HEK293 (cell line): ENCODE data around the gene ABHD14A.

Experiments
- CTCF ChIA-PET: fragments of 350-600 bp; formaldehyde crosslinking; extraction: SDS; loops from one replicate; lab custom pipeline; 2021; ENCODE audit warnings: antibody characterized with exemption; lab: Yijun Ruan, JAX
- POLR2A ChIA-PET: fragments of 300-600 bp; formaldehyde crosslinking; extraction: SDS; loops from one replicate; lab custom pipeline; 2020; ENCODE audit warnings: antibody characterized with exemption, inconsistent platforms; lab: Yijun Ruan, JAX
- H3K27ac ChIP-seq: fragments of 200-500 bp; sonication (Bioruptor generic); 2 replicates; pipeline ENCODE4 v1.5.1; 2014; ENCODE audit warnings: low read depth, low read length, control low read depth, inconsistent platforms; ENCODE audit errors: extremely low read depth
- H3K36me3 ChIP-seq, 2 experiments: fragments of 200-500 bp in 1 of 2; sonication (Bioruptor generic) in 1 of 2; 1 replicate in 1 of 2; 2 replicates in 1 of 2; pipeline ENCODE4 v1.5.1; 2014 to 2017; ENCODE audit warnings: inconsistent platforms in 2 of 2, low read length in 2 of 2; ENCODE audit not compliant: control insufficient read depth in 2 of 2, insufficient read depth in 1 of 2
- H3K4me1 ChIP-seq: fragments of 200-500 bp; sonication (Bioruptor generic); 2 replicates; pipeline ENCODE4 v1.5.1; 2014; ENCODE audit warnings: mild to moderate bottlenecking, low read length, inconsistent platforms; ENCODE audit not compliant: control insufficient read depth, insufficient read depth
- H3K4me3 ChIP-seq: 2 replicates; pipeline ENCODE4 v1.5.1; 2011; ENCODE audit warnings: low read depth, mild to moderate bottlenecking, control low read depth, low read length, moderate library complexity
- H3K9me3 ChIP-seq: fragments of 200-500 bp; sonication (Bioruptor generic); 2 replicates; pipeline ENCODE4 v1.5.1; 2014; ENCODE audit warnings: low read depth, low read length, inconsistent platforms; ENCODE audit not compliant: control insufficient read depth, insufficient read depth
- HOXD13 ChIP-seq: sonication (generic); formaldehyde crosslinking; IDR thresholded peaks from 2 replicates; pipeline ENCODE4 v1.8.0; 2022; ENCODE audit warnings: missing genetic modification reagents, borderline replicate concordance
- KLF10 ChIP-seq: fragments of 450-650 bp; IDR thresholded peaks from 2 replicates; pipeline ENCODE4 v1.5.1; 2018; ENCODE audit warnings: missing biosample characterization, mild to moderate bottlenecking, missing genetic modification characterization
- KLF9 ChIP-seq: fragments of 450-650 bp; formaldehyde crosslinking; IDR thresholded peaks from 2 replicates; pipeline ENCODE4 v1.5.1; 2016; ENCODE audit warnings: missing biosample characterization, missing genetic modification characterization, low read depth
- RBAK ChIP-seq: fragments of 450-650 bp; formaldehyde crosslinking; IDR thresholded peaks from 2 replicates; pipeline ENCODE4 v1.5.1; 2016; ENCODE audit warnings: missing biosample characterization, missing genetic modification characterization
- SCRT2 ChIP-seq: fragments of 450-650 bp; formaldehyde crosslinking; IDR thresholded peaks from 2 replicates; pipeline ENCODE4 v1.5.1; 2016; ENCODE audit warnings: missing biosample characterization, missing genetic modification characterization
- ZEB2 ChIP-seq: fragments of 450-650 bp; formaldehyde crosslinking; IDR thresholded peaks from 2 replicates; pipeline ENCODE4 v1.5.1; 2016; ENCODE audit warnings: missing biosample characterization, missing genetic modification characterization
- ZNF121 ChIP-seq: fragments of 450-650 bp; formaldehyde crosslinking; IDR thresholded peaks from 2 replicates; pipeline ENCODE4 v1.5.1; 2016; ENCODE audit warnings: missing biosample characterization, missing genetic modification characterization
- ZNF169 ChIP-seq: fragments of 450-650 bp; formaldehyde crosslinking; IDR thresholded peaks from 2 replicates; pipeline ENCODE4 v1.5.1; 2016; ENCODE audit warnings: missing biosample characterization, missing genetic modification characterization
- ZNF2 ChIP-seq: fragments of 450-650 bp; formaldehyde crosslinking; IDR thresholded peaks from 2 replicates; pipeline ENCODE4 v1.5.1; 2016; ENCODE audit warnings: missing biosample characterization, missing genetic modification characterization
- ZNF214 ChIP-seq: fragments of 450-650 bp; formaldehyde crosslinking; IDR thresholded peaks from 2 replicates; pipeline ENCODE4 v1.5.1; 2017; ENCODE audit warnings: missing biosample characterization, mild to moderate bottlenecking, missing genetic modification characterization, borderline replicate concordance
- ZNF302 ChIP-seq: fragments of 450-650 bp; formaldehyde crosslinking; IDR thresholded peaks from 2 replicates; pipeline ENCODE4 v1.5.1; 2016; ENCODE audit warnings: missing biosample characterization, missing genetic modification characterization, low read depth
- ZNF341 ChIP-seq: fragments of 450-650 bp; formaldehyde crosslinking; IDR thresholded peaks from 2 replicates; pipeline ENCODE4; 2016; ENCODE audit warnings: low read depth, missing biosample characterization, missing genetic modification characterization
- ZNF768 ChIP-seq: fragments of 450-650 bp; formaldehyde crosslinking; IDR thresholded peaks from 2 replicates; pipeline ENCODE4 v1.5.1; 2018; ENCODE audit warnings: missing biosample characterization, mild to moderate bottlenecking, missing genetic modification characterization
- ZNF785 ChIP-seq: fragments of 450-650 bp; formaldehyde crosslinking; IDR thresholded peaks from 2 replicates; pipeline ENCODE4 v1.5.1; 2016; ENCODE audit warnings: missing biosample characterization, missing genetic modification characterization
- ZNF792 ChIP-seq: fragments of 450-650 bp; formaldehyde crosslinking; IDR thresholded peaks from 2 replicates; pipeline ENCODE4 v1.5.1; 2016; ENCODE audit warnings: missing biosample characterization, missing genetic modification characterization
- ZSCAN16 ChIP-seq: fragments of 450-650 bp; formaldehyde crosslinking; IDR thresholded peaks from 2 replicates; pipeline ENCODE4 v1.5.1; 2016; ENCODE audit warnings: missing biosample characterization, missing genetic modification characterization
- TF ChIP-seq, protein P1 (sequence below): fragments of 450-650 bp; formaldehyde crosslinking; IDR thresholded peaks from 2 replicates; pipeline ENCODE4; 2016; ENCODE audit warnings: missing biosample characterization, missing genetic modification characterization
- TF ChIP-seq, protein P2 (sequence below): fragments of 450-650 bp; formaldehyde crosslinking; IDR thresholded peaks from 2 replicates; pipeline ENCODE4 v1.5.1; 2016; ENCODE audit warnings: missing biosample characterization, missing genetic modification characterization
- TF ChIP-seq, protein P3 (sequence below): fragments of 450-650 bp; formaldehyde crosslinking; IDR thresholded peaks from 2 replicates; pipeline ENCODE4 v1.5.1; 2017; ENCODE audit warnings: missing biosample characterization, mild to moderate bottlenecking, missing genetic modification characterization, moderate library complexity
- TF ChIP-seq, protein P4 (sequence below): fragments of 450-650 bp; formaldehyde crosslinking; IDR thresholded peaks from 2 replicates; pipeline ENCODE4 v1.5.1; 2017; ENCODE audit warnings: missing biosample characterization, missing genetic modification characterization

ABHD14A gene

GRCh38 chr3:51933471-51934138 lies 41.3 kb upstream of the ABHD14A start (continued):
- no peak for TF ChIP-seq ZNF169 (tag by site-specific recombination)
- no peak for TF ChIP-seq ZNF302 (tag by site-specific recombination)
- TF ChIP-seq ZNF214 (tag by site-specific recombination) = no peak
- no peak for TF ChIP-seq HOXD13 (CRISPR knock-in tag)
- no peak for TF ChIP-seq ZNF785
- TF ChIP-seq ZNF2 (tag by site-specific recombination) = no peak
- TF ChIP-seq KLF10 (tag by site-specific recombination) = no peak
- no peak for TF ChIP-seq ZEB2 (tag by site-specific recombination)

DNA sequence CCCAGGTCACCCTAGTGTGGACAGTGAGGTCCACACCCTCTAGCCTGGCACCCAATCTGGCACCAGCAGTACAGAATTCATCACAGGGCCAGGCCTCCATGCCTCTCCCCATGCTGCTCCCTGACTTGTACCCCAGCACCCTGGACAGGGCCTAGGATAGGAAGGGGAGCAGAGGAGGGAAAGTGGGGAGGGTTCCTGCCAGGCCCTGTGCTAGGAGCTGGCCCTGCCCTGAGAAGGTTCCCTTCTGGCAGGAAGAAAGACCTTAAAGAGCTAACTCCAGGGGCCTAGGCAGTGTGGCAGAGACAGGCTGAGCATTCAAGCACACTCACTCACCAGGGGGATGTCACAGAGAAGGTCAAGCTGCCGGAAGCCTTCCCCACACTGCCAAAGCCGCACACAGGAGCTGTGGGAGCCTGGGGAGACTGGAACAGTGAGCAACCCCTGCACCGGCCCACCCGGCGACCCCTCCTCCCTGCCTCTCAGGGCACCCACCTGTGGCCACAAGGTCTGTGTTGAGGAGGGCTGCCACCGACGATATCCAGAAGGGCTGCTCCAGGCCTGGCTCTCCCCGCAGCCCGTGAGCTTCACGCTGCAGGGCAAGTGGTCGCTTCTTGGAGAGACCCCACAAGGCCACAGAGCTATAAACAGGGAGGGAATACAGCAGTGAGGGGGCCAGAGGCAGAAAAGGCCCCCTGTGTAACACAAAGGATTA lies 40.6 kb upstream of the ABHD14A start:
- CTCF ChIA-PET = interaction anchor here (0.6 kb wide), 1 partner anchor 8 kb away, joined by 3 read pairs; no protein-coding TSS in a partner anchor
- TF ChIP-seq, protein P1, sequence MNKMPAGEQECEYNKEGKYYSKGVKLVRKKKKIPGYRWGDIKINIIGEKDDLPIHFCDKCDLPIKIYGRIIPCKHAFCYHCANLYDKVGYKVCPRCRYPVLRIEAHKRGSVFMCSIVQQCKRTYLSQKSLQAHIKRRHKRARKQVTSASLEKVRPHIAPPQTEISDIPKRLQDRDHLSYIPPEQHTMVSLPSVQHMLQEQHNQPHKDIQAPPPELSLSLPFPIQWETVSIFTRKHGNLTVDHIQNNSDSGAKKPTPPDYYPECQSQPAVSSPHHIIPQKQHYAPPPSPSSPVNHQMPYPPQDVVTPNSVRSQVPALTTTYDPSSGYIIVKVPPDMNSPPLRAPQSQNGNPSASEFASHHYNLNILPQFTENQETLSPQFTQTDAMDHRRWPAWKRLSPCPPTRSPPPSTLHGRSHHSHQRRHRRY (tag by site-specific recombination) = no peak
- TF ChIP-seq SCRT2 = 0 out of 2 replicates have a peak, but pooled peaks have one; percentile 42
- TF ChIP-seq, protein P2, sequence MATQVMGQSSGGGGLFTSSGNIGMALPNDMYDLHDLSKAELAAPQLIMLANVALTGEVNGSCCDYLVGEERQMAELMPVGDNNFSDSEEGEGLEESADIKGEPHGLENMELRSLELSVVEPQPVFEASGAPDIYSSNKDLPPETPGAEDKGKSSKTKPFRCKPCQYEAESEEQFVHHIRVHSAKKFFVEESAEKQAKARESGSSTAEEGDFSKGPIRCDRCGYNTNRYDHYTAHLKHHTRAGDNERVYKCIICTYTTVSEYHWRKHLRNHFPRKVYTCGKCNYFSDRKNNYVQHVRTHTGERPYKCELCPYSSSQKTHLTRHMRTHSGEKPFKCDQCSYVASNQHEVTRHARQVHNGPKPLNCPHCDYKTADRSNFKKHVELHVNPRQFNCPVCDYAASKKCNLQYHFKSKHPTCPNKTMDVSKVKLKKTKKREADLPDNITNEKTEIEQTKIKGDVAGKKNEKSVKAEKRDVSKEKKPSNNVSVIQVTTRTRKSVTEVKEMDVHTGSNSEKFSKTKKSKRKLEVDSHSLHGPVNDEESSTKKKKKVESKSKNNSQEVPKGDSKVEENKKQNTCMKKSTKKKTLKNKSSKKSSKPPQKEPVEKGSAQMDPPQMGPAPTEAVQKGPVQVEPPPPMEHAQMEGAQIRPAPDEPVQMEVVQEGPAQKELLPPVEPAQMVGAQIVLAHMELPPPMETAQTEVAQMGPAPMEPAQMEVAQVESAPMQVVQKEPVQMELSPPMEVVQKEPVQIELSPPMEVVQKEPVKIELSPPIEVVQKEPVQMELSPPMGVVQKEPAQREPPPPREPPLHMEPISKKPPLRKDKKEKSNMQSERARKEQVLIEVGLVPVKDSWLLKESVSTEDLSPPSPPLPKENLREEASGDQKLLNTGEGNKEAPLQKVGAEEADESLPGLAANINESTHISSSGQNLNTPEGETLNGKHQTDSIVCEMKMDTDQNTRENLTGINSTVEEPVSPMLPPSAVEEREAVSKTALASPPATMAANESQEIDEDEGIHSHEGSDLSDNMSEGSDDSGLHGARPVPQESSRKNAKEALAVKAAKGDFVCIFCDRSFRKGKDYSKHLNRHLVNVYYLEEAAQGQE (tag by site-specific recombination) = peak; percentile 85
- TF ChIP-seq, all 188 proteins: peak for 2
- POLR2A ChIA-PET = interaction anchor here (0.6 kb wide), 1 partner anchor 654 kb away, joined by 5 read pairs; no protein-coding TSS in a partner anchor
- H3K4me3 ChIP-seq = no peak overlapping the region
- H3K9me3 ChIP-seq = no peaks in the 10 kb centered on the region
- H3K27ac ChIP-seq = no peak overlapping the region
- peaks cover 0 to 61% of the 10 kb centered on the region in 2 experiments; a peak in 1 of 3 replicates for H3K36me3 ChIP-seq
- H3K4me1 ChIP-seq = no peaks in the 10 kb centered on the region

GRCh38 chr3:51934991-51935885 lies 39.6 kb upstream of the ABHD14A start:
- Histone ChIP-seq H3K27ac (no peak overlapping the region), H3K9me3 (no peaks in the 10 kb centered on the region), H3K36me3 (peaks cover 0 to 61% of the 10 kb centered on the region in 2 experiments; a peak in 1 of 3 replicates), H3K4me3 (no peak overlapping the region), H3K4me1 (no peaks in the 10 kb centered on the region)
- POLR2A ChIA-PET = interaction anchor here (0.6 kb wide), 1 partner anchor 653 kb away, joined by 5 read pairs; no protein-coding TSS in a partner anchor
- CTCF ChIA-PET = interaction anchor here (0.5 kb wide), 1 partner anchor 69 kb away, joined by 3 read pairs; no protein-coding TSS in a partner anchor
- TF ChIP-seq KLF9 (no peak), ZNF768 (tag by site-specific recombination) (no peak), ZNF121 (tag by site-specific recombination) (no peak), ZSCAN16 (tag by site-specific recombination) (no peak), ZNF341 (no peak), SCRT2 (no peak), RBAK (tag by site-specific recombination) (no peak), ZNF792 (tag by site-specific recombination) (no peak)
- TF ChIP-seq, protein P3, sequence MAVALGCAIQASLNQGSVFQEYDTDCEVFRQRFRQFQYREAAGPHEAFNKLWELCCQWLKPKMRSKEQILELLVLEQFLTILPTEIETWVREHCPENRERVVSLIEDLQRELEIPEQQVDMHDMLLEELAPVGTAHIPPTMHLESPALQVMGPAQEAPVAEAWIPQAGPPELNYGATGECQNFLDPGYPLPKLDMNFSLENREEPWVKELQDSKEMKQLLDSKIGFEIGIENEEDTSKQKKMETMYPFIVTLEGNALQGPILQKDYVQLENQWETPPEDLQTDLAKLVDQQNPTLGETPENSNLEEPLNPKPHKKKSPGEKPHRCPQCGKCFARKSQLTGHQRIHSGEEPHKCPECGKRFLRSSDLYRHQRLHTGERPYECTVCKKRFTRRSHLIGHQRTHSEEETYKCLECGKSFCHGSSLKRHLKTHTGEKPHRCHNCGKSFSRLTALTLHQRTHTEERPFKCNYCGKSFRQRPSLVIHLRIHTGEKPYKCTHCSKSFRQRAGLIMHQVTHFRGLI (tag by site-specific recombination) = no peak
- TF ChIP-seq, protein P4, sequence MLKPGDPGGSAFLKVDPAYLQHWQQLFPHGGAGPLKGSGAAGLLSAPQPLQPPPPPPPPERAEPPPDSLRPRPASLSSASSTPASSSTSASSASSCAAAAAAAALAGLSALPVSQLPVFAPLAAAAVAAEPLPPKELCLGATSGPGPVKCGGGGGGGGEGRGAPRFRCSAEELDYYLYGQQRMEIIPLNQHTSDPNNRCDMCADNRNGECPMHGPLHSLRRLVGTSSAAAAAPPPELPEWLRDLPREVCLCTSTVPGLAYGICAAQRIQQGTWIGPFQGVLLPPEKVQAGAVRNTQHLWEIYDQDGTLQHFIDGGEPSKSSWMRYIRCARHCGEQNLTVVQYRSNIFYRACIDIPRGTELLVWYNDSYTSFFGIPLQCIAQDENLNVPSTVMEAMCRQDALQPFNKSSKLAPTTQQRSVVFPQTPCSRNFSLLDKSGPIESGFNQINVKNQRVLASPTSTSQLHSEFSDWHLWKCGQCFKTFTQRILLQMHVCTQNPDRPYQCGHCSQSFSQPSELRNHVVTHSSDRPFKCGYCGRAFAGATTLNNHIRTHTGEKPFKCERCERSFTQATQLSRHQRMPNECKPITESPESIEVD (tag by site-specific recombination) = no peak
